Endothelial cell of umbilical vein (primary cell): ENCODE data around the gene HAUS7. TPM values are rescaled to one million over a fixed set of nuclear protein-coding genes. Genes with fewer than 3 reads are reported as not detected.

Experiments used
- BruUV-seq: library from RNA; stranded (reverse); fragments of 400-500 nt; replicated peaks from 2 replicates; lab custom pipeline; 2021; lab: Mats Ljungman, UMichigan
- CTCF ChIA-PET: fragments of 300-600, 350-600 bp; sonication (Branson Sonifier 250); formaldehyde crosslinking; loops from one replicate; lab custom pipeline; 2021; ENCODE audit warnings: antibody characterized with exemption, inconsistent platforms; lab: Charles Lee
- POLR2A ChIA-PET: fragments of 300-600, 350-600 bp; sonication (Branson Sonifier 250); formaldehyde crosslinking; loops from one replicate; lab custom pipeline; 2021; ENCODE audit warnings: antibody characterized with exemption, inconsistent platforms; lab: Charles Lee
- DNase-seq: peaks from one replicate; pipeline ENCODE4 v3.0.0-alpha.2; 2011; ENCODE audit warnings: low read depth, low spot score
- FAIRE-seq: peaks from 2 replicates; lab custom pipeline; 2011; peaks lifted over from hg19 to GRCh38; lab: Jason Lieb, UNC
- H2AFZ ChIP-seq: 2 replicates; pipeline ENCODE4 v1.6.0; 2012; ENCODE audit warnings: low read depth, low read length, control low read depth, inconsistent platforms
- H3K27ac ChIP-seq: 2 replicates; pipeline ENCODE4 v1.5.1; 2011; ENCODE audit warnings: low read depth, mild to moderate bottlenecking, control low read depth, low read length, moderate library complexity; ENCODE audit not compliant: insufficient read depth
- H3K27me3 ChIP-seq, 2 experiments: 2 replicates each; pipeline versions ENCODE4 v1.6.0 to v1.6.1; 2011; ENCODE audit warnings: low read length in 2 of 2, mixed read lengths in 1 of 2; ENCODE audit not compliant: control insufficient read depth in 2 of 2, insufficient read depth in 2 of 2
- H3K36me3 ChIP-seq, 2 experiments: 2 replicates in 1 of 2; 3 replicates in 1 of 2; pipeline ENCODE4 v1.5.1; 2011; ENCODE audit warnings: low read length in 2 of 2, mild to moderate bottlenecking in 1 of 2, moderate library complexity in 1 of 2; ENCODE audit not compliant: control insufficient read depth in 2 of 2, insufficient read depth in 2 of 2; ENCODE audit errors: extremely low read depth in 1 of 2
- H3K4me1 ChIP-seq: 3 replicates; pipeline ENCODE4 v1.5.1; 2011; ENCODE audit warnings: mild to moderate bottlenecking, low read length; ENCODE audit not compliant: control insufficient read depth, insufficient read depth; ENCODE audit errors: extremely low read depth
- H3K4me2 ChIP-seq: 2 replicates; pipeline ENCODE4 v1.6.1; 2011; ENCODE audit warnings: low read length, control low read depth, mixed read lengths; ENCODE audit not compliant: insufficient read depth
- H3K4me3 ChIP-seq, 3 experiments: fragments of 200-600 bp in 1 of 3; sonication (generic), shearing (Covaris generic) in 1 of 3; replicated peaks in 1 of 3; 2 replicates each; pipeline ENCODE4 v1.5.1; 2011 to 2016; ENCODE audit warnings: control low read depth in 3 of 3, low read length in 3 of 3, mild to moderate bottlenecking in 2 of 3, inconsistent platforms in 1 of 3, low read depth in 1 of 3, moderate library complexity in 1 of 3; ENCODE audit not compliant: insufficient read depth in 1 of 3
- H3K79me2 ChIP-seq: 2 replicates; pipeline ENCODE4 v1.6.0; 2012; ENCODE audit warnings: low read length, inconsistent platforms; ENCODE audit not compliant: control insufficient read depth, insufficient read depth
- H3K9ac ChIP-seq: replicated peaks from 2 replicates; pipeline ENCODE3; 2011; ENCODE audit warnings: low read length, control low read depth; ENCODE audit not compliant: insufficient read depth; ENCODE audit errors: extremely low read depth
- H3K9me1 ChIP-seq: replicated peaks from 3 replicates; pipeline ENCODE4 v1.6.0; 2011; ENCODE audit warnings: mild to moderate bottlenecking, low read length; ENCODE audit not compliant: control insufficient read depth, insufficient read depth; ENCODE audit errors: extremely low read depth
- H3K9me3 ChIP-seq: replicated peaks from 2 replicates; pipeline ENCODE4 v1.5.1; 2012; ENCODE audit warnings: low read length, inconsistent platforms; ENCODE audit not compliant: control insufficient read depth, insufficient read depth
- H4K20me1 ChIP-seq: replicated peaks from 2 replicates; pipeline ENCODE3; 2011; ENCODE audit warnings: mild to moderate bottlenecking, low read length; ENCODE audit not compliant: control insufficient read depth, insufficient read depth; ENCODE audit errors: extremely low read depth
- EZH2 ChIP-seq: IDR thresholded peaks from 2 replicates; pipeline ENCODE4 v1.6.1; 2012; ENCODE audit warnings: borderline replicate concordance, low read depth, mild to moderate bottlenecking, moderate library complexity, low read length, inconsistent platforms; ENCODE audit not compliant: severe bottlenecking
- FOS ChIP-seq: IDR thresholded peaks from 2 replicates; pipeline ENCODE4 v1.6.1; 2011; ENCODE audit warnings: mild to moderate bottlenecking, low read length, moderate library complexity, borderline replicate concordance; ENCODE audit not compliant: insufficient read depth
- GATA2 ChIP-seq: IDR thresholded peaks from 2 replicates; pipeline ENCODE4 v1.7.0; 2011; ENCODE audit warnings: low read depth, mild to moderate bottlenecking, moderate library complexity, mixed read lengths, low read length; ENCODE audit not compliant: insufficient read length, insufficient read depth
- JUN ChIP-seq: IDR thresholded peaks from 2 replicates; pipeline ENCODE4 v1.6.1; 2011; ENCODE audit warnings: borderline replicate concordance, low read depth; ENCODE audit not compliant: insufficient read length, insufficient read depth
- MAX ChIP-seq: IDR thresholded peaks from 2 replicates; pipeline ENCODE4 v1.6.1; 2011; ENCODE audit not compliant: insufficient read depth, insufficient read length
- MYC ChIP-seq: IDR thresholded peaks from one replicate; pipeline ENCODE4 v1.6.1; 2011; ENCODE audit warnings: mild to moderate bottlenecking, low read depth, low read length
- POLR2A ChIP-seq: IDR thresholded peaks from 2 replicates; pipeline ENCODE4 v1.6.1; 2012; ENCODE audit warnings: low read depth, mild to moderate bottlenecking, control low read depth, low read length
- POLR2AphosphoS5 ChIP-seq: IDR thresholded peaks from 2 replicates; pipeline ENCODE4 v1.6.1; 2012; ENCODE audit warnings: low read depth, mild to moderate bottlenecking, control low read depth, low read length, moderate library complexity; ENCODE audit not compliant: insufficient read depth
- dilution Hi-C: fragments of 300-500 bp; cut with MboI; formaldehyde crosslinking; loops from one replicate; pipeline ENCODE4 v1.15.0; 2019; ENCODE audit warnings: low sequenced_read_pairs; ENCODE audit not compliant: extremely low pct_ligation_motif_present
- intact Hi-C: fragments of 100-400 bp; cut with micrococcal nuclease; formaldehyde crosslinking; loops from one replicate; pipeline ENCODE4 v1.10.0; 2022
- polyA plus RNA-seq, 4 experiments: library from polyadenylated mRNA; depleted of rRNA in 3 of 4; stranded (reverse) in 3 of 4; unstranded in 1 of 4; fragments of >200 nt; gene quantifications; 2 replicates each; pipeline versions ENCODE4 v1.2.1 to v1.2.3, GENCODE V29; 2011 to 2012; ENCODE audit warnings: missing spikeins in 1 of 4
- total RNA-seq: library from RNA; stranded (reverse); gene quantifications from 2 replicates; pipeline ENCODE4 v1.2.3, GENCODE V29; 2021
- TF ChIP-seq, protein P1 (sequence below), 2 donors: IDR thresholded peaks; 1 replicate in 1 of 2; 2 replicates in 1 of 2; pipeline ENCODE4 v1.5.1; 2011; ENCODE audit warnings: low read length in 2 of 2, mild to moderate bottlenecking in 2 of 2, moderate library complexity in 2 of 2, control low read depth in 1 of 2, inconsistent platforms in 1 of 2, low read depth in 1 of 2; ENCODE audit not compliant: insufficient read depth in 1 of 2; ENCODE audit errors: extremely low read depth in 1 of 2

HAUS7 gene
- total and polyA plus RNA-seq, 2 donors (not counting 3 experiments of a cell fraction or from before 2014, with no cell fraction given) = 31.0 to 46.4 TPM

GRCh38 chrX:153447581-153447960 is 22.8 kb downstream of the HAUS7 start:
- Histone ChIP-seq H3K4me1 (no peaks in the 10 kb centered on the region), H3K4me2 (no peak overlapping the region), H3K36me3 (no peaks in the 10 kb centered on the region), H3K9me1 (no peaks in the 10 kb centered on the region), H3K9ac (no peak overlapping the region), H3K27ac (no peak overlapping the region), H2AFZ (no peak overlapping the region), H3K4me3 (no peak overlapping the region), H4K20me1 (no peaks in the 10 kb centered on the region), H3K9me3 (no peaks in the 10 kb centered on the region), H3K27me3 (no peaks in the 10 kb centered on the region), H3K79me2 (no peaks in the 10 kb centered on the region)
- FAIRE-seq = no peak
- ChIA-PET POLR2A (no interaction called here), CTCF (no interaction called here)
- dilution Hi-C loops = no loop called here
- intact Hi-C loops = no loop called here
- no peak for DNase-seq
- BruUV-seq = no TSS peak
- TF ChIP-seq FOS (no peak), MYC (no peak), GATA2 (no peak), POLR2A (no peak), POLR2AphosphoS5 (no peak), JUN (no peak), EZH2 (no peak), MAX (no peak)
- TF ChIP-seq, protein P1, sequence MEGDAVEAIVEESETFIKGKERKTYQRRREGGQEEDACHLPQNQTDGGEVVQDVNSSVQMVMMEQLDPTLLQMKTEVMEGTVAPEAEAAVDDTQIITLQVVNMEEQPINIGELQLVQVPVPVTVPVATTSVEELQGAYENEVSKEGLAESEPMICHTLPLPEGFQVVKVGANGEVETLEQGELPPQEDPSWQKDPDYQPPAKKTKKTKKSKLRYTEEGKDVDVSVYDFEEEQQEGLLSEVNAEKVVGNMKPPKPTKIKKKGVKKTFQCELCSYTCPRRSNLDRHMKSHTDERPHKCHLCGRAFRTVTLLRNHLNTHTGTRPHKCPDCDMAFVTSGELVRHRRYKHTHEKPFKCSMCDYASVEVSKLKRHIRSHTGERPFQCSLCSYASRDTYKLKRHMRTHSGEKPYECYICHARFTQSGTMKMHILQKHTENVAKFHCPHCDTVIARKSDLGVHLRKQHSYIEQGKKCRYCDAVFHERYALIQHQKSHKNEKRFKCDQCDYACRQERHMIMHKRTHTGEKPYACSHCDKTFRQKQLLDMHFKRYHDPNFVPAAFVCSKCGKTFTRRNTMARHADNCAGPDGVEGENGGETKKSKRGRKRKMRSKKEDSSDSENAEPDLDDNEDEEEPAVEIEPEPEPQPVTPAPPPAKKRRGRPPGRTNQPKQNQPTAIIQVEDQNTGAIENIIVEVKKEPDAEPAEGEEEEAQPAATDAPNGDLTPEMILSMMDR (IDR thresholded peaks at IDR 0.05; ENCODE audit: extremely low read depth in 1 of 2, insufficient read depth in 1 of 2, low read depth in 1 of 2, low read length in 2 of 2) = no peak
